Central memory CD8-positive, alpha-beta T cell (primary cell): ENCODE data around the gene ORM2.
A peak's percentile ranks its signal among the peaks of the same experiment; 100 is the strongest.

Source experiments
- ATAC-seq: fragments of 150-1000 bp; cut with Tn5 transposase; replicated peaks from 2 replicates; pipeline ENCODE4 v1.10.0; 2022; ENCODE audit warnings: mild to moderate bottlenecking, moderate FRiP score, moderate number of reproducible peaks; ENCODE audit not compliant: poor library complexity, severe bottlenecking; ENCODE audit errors: extremely low read depth
- DNase-seq, 2 donors: peaks; one replicate each; pipeline ENCODE4 v3.0.0; 2021; ENCODE audit warnings: low spot score in 2 of 2
- H3K27ac Mint-ChIP-seq: one replicate; pipeline ENCODE4 v1.8.0; 2022; ENCODE audit warnings: low read depth, mild to moderate bottlenecking, moderate library complexity, mixed read lengths
- H3K27me3 Mint-ChIP-seq: one replicate; pipeline ENCODE4 v1.8.0; 2022; ENCODE audit warnings: mixed read lengths
- H3K36me3 Mint-ChIP-seq: one replicate; pipeline ENCODE4 v1.8.0; 2022; ENCODE audit warnings: mild to moderate bottlenecking, moderate library complexity, mixed read lengths; ENCODE audit not compliant: insufficient read depth
- H3K4me1 Mint-ChIP-seq: one replicate; pipeline ENCODE4 v1.8.0; 2022; ENCODE audit warnings: mixed read lengths
- H3K4me3 Mint-ChIP-seq: one replicate; pipeline ENCODE4 v1.8.0; 2022; ENCODE audit warnings: mild to moderate bottlenecking, moderate library complexity, mixed read lengths
- H3K9me3 Mint-ChIP-seq: one replicate; pipeline ENCODE4 v1.8.0; 2022; ENCODE audit warnings: mixed read lengths

The ORM2 gene

GRCh38 chr9:114359801-114360200 lies 30.1 kb downstream of the ORM2 start:
- Mint-ChIP-seq H3K4me3 (no peak overlapping the region), H3K27ac (peak overlapping the region; percentile 94), H3K36me3 (peaks cover 92% of the 10 kb centered on the region), H3K9me3 (no peaks in the 10 kb centered on the region), H3K4me1 (peaks cover 67% of the 10 kb centered on the region), H3K27me3 (no peaks in the 10 kb centered on the region)
- ATAC-seq (no peak), DNase-seq (no peak)

- ATAC-seq (no peak), DNase-seq (no peak)
- peak overlapping the region; percentile 94 for H3K27ac Mint-ChIP-seq
- H3K9me3 Mint-ChIP-seq: no peaks in the 10 kb centered on the region
- H3K4me1 Mint-ChIP-seq: peaks cover 69% of the 10 kb centered on the region
- H3K27me3 Mint-ChIP-seq: no peaks in the 10 kb centered on the region
- H3K4me3 Mint-ChIP-seq: no peak overlapping the region
- H3K36me3 Mint-ChIP-seq: peaks cover 91% of the 10 kb centered on the region
Measured at GRCh38 chr9:114361542-114361941, 31.9 kb downstream of the ORM2 start.

- DNase-seq (no peak), ATAC-seq (no peak)
- no peaks in the 10 kb centered on the region for H3K9me3 Mint-ChIP-seq
- peaks cover 72% of the 10 kb centered on the region for H3K4me1 Mint-ChIP-seq
- no peak overlapping the region for H3K4me3 Mint-ChIP-seq
- H3K27ac Mint-ChIP-seq: peak overlapping the region; percentile 94
- no peaks in the 10 kb centered on the region for H3K27me3 Mint-ChIP-seq
- peaks cover 93% of the 10 kb centered on the region for H3K36me3 Mint-ChIP-seq
Measured at GRCh38 chr9:114362394-114362793, 32.7 kb downstream of the ORM2 start.

GRCh38 chr9:114363424-114363823 lies 33.8 kb downstream of the ORM2 start:
- Mint-ChIP-seq H3K27ac (peak overlapping the region; percentile 94), H3K4me3 (peak overlapping the region; percentile 59), H3K36me3 (peaks cover 95% of the 10 kb centered on the region), H3K9me3 (no peaks in the 10 kb centered on the region), H3K4me1 (peaks cover 69% of the 10 kb centered on the region), H3K27me3 (no peaks in the 10 kb centered on the region)
- DNase-seq (no peak), ATAC-seq (peak; percentile 37)

GRCh38 chr9:114364134-114365041 lies 34.7 kb downstream of the ORM2 start:
- no peak for ATAC-seq
- H3K27me3 Mint-ChIP-seq: no peaks in the 10 kb centered on the region

DNA sequence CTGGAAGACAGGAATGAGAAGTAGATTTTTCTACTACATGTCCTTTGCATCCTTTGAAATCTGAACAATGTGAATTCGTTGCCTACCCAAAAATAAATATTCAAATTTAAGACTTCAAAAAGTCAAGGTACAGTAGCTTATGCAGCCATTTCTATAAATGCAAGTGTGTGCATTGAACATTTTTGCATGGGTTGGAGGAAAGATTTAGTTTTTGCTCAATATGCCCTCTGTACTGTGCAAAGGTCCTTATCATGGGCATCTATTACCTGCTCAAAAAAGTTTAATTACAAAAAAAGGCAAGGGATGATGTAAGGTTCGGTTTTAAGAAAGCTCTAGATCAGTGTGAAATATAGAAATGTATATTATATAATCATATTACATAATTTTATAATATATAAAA lies 35.5 kb downstream of the ORM2 start:
- no peak overlapping the region for H3K27ac Mint-ChIP-seq
- no peak for DNase-seq
- ATAC-seq: no peak
- peaks cover 92% of the 10 kb centered on the region for H3K36me3 Mint-ChIP-seq
- no peaks in the 10 kb centered on the region for H3K27me3 Mint-ChIP-seq
- H3K4me3 Mint-ChIP-seq: no peak overlapping the region
- H3K9me3 Mint-ChIP-seq: no peaks in the 10 kb centered on the region
- peaks cover 65% of the 10 kb centered on the region for H3K4me1 Mint-ChIP-seq

More at GRCh38 chr9:114364134-114365041, 34.7 kb downstream of the ORM2 start:
- H3K4me3 Mint-ChIP-seq: peak overlapping the region; percentile 59
- H3K9me3 Mint-ChIP-seq: no peaks in the 10 kb centered on the region
- no peak for DNase-seq
- H3K27ac Mint-ChIP-seq: peak overlapping the region; percentile 94
- peaks cover 92% of the 10 kb centered on the region for H3K36me3 Mint-ChIP-seq
- peaks cover 68% of the 10 kb centered on the region for H3K4me1 Mint-ChIP-seq

GRCh38 chr9:114366334-114367128 lies 36.9 kb downstream of the ORM2 start:
- H3K27ac Mint-ChIP-seq: peak overlapping the region; percentile 95
- H3K4me1 Mint-ChIP-seq: peaks cover 59% of the 10 kb centered on the region
- ATAC-seq (peak; percentile 40), DNase-seq (peak in 1 of 2 donors; percentile 53)
- H3K27me3 Mint-ChIP-seq: no peaks in the 10 kb centered on the region
- H3K9me3 Mint-ChIP-seq: no peaks in the 10 kb centered on the region
- H3K36me3 Mint-ChIP-seq: peaks cover 90% of the 10 kb centered on the region
- peak overlapping the region; percentile 65 for H3K4me3 Mint-ChIP-seq

DNA sequence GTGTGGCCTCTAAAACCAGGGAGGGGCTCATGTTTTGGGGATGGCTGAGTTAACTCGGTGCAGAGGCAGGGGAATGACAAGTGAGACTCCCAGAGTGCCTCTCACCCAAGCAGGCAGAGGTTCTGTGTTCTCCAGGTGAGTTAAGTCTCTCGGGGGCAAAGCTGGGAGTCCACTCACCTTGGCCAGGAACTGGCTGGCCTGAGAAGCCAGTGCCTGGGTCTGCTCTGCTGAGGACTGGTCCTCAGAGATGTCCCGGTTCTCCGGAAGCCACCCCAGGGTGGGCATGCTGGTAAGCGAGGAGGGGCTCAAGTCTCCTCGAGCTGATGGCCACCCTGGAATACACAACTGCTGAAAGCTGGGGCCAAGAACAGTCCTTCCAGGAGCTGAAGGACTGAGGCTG lies 37.7 kb downstream of the ORM2 start:
- no peak for ATAC-seq
- Mint-ChIP-seq H3K27ac (peak overlapping the region; percentile 95), H3K27me3 (no peaks in the 10 kb centered on the region), H3K4me1 (peaks cover 65% of the 10 kb centered on the region), H3K4me3 (peak overlapping the region; percentile 65), H3K9me3 (no peaks in the 10 kb centered on the region), H3K36me3 (peaks cover 89% of the 10 kb centered on the region)
- no peak for DNase-seq

DNA sequence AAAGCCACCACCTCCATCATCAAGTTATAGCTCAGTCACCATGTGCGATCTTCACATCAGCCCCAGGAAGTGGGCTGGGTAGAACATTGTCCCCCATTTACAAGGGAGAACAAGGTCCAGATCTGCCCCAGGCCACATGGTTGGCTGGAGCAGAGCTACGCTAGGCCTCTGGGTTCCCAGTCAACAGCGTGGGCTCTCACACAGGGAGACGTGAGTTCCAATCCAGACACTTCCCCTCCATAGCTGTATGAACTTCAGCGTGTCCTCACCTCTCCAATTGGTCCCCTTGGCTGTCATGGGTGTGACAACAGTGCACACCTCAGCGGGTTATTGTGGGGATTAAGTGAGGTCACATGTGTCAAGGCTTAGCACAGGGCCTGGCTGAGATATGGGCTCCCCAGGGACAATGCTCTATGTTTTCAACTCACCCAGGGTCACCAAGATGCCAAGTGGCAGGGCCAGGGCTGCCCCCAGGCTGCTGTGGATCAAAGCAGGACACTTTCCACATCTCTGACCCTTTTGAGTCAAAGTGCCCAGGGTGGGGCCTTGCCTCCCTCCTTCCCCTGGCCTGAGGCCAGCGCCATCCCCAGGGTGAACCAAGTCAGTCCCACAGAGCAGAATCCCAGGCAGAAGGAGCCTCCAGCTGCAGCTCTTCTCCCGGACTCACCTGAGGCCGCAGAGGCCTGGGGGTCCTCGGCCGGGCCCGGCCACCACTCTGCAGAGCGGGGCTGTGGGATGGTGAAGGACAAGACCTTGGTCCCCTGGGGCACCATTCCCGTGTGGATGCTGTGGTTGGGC lies 38.3 kb downstream of the ORM2 start:
- DNase-seq (no peak), ATAC-seq (no peak)
- no peaks in the 10 kb centered on the region for H3K27me3 Mint-ChIP-seq
- H3K36me3 Mint-ChIP-seq: peaks cover 88% of the 10 kb centered on the region
- H3K27ac Mint-ChIP-seq: peak overlapping the region; percentile 95
- H3K4me3 Mint-ChIP-seq: peak overlapping the region; percentile 65
- H3K9me3 Mint-ChIP-seq: no peaks in the 10 kb centered on the region
- H3K4me1 Mint-ChIP-seq: peaks cover 65% of the 10 kb centered on the region

DNA sequence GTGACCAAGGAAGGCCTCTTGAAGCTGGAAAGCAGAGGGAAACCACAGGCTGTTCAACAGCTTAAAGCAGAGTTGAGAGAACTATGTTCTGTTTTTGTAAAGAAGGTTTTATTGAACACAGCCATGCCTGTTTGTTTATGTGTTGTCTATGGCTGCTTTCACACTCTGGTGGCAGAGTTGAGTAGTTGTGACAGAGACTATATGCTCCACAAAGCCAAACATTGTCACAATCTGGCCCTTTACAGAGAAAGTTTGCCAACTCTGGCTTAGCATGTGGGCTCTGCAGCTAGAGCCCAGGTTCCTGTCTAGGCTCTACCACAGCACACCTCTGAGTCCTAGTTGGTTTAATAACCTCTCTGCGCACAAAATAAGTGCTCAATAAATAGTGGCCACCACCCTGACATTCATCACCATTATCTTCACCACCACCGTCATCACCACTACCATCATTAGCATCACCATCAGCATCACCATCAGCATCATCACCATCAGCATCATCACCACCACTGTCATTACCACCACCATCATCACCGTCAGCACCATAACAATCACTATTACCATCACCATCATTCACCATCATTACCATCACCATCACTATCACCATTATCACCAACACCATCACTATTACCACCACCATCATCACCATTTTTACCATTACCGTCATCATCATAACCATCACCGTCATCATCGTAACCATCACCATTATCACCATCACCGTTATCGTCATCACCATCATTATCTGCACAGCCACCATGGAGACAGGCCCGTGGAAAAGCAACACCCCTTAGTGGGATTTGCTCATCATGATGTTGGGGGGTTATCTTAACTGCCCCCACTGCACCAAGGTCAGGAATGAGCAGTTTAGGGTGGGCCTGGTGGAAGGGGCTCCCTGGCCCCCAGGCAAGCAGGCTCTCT lies 39.8 kb downstream of the ORM2 start:
- ATAC-seq (peak; percentile 27), DNase-seq (peak in 1 of 2 donors; percentile 68)
- Mint-ChIP-seq H3K27ac (peak overlapping the region; percentile 80), H3K9me3 (no peaks in the 10 kb centered on the region), H3K4me1 (peaks cover 61% of the 10 kb centered on the region), H3K36me3 (peaks cover 88% of the 10 kb centered on the region), H3K4me3 (peak overlapping the region; percentile 40), H3K27me3 (no peaks in the 10 kb centered on the region)

DNA sequence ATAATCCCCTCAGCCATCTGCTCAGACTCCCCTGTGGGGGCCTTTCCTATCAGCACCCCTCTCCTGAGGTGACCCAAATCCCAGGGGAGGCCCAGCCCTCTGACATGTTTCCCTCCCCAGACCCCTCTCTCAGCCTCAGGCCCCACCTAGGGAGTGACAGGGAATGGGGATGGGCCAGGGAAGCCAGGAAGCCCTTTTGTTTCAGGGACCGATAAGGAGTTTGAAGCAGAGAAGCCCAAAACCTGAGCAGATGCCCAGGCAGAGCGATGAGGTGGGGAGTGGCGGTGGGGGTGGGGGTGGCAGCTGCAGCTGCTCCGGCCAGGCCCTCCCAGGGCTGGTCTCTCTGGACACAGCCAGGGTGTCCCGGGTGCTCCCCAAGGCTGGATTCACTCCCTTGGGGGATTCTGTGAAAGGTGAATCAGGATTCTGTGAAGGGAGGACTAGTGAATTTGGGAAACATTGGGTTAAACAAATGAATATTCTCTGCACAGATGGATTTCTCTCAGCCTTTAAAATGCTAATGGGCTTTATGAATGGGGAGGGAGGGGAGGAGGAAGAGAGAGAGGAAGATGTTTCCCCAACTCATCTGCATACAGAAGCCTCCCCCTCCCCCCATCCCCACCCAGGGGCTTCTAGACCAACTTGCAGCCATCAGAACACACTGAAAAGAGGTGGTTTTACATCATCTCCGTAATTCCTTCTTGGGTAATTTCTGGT lies 40.7 kb downstream of the ORM2 start:
- DNase-seq: no peak
- H3K36me3 Mint-ChIP-seq: peaks cover 87% of the 10 kb centered on the region
- H3K9me3 Mint-ChIP-seq: no peaks in the 10 kb centered on the region
- H3K4me3 Mint-ChIP-seq: peak overlapping the region; percentile 72
- H3K27me3 Mint-ChIP-seq: no peaks in the 10 kb centered on the region
- ATAC-seq: no peak
- peaks cover 66% of the 10 kb centered on the region for H3K4me1 Mint-ChIP-seq
- peak overlapping the region; percentile 89 for H3K27ac Mint-ChIP-seq
